ENCODE data around the gene TAF11L11.
"Not testable (repeated sequence)": the region's sequence is repeated elsewhere in the genome, so short reads cannot be mapped to it uniquely, and the experiment has no call there.

Gene TAF11L11

GRCh38 chr5:17597728-17598127, 6.3 kb upstream of the TAF11L11 start, which contains the start of gene TAF11L10:
Gene TAF11L10 (minus strand): TSS chr5:17597828.
- WGBS (ENCODE audit: extremely low coverage, insufficient coverage, insufficient read length), result no CpG with 5 or more reads among the region's 15 CpGs
- not testable (repeated sequence) for H3K79me1 ChIP-seq (ENCODE audit: low read length); H3K27ac ChIP-seq (ENCODE audit: low read depth, low read length); H2BK120ac ChIP-seq (ENCODE audit: insufficient read depth, low read length, poor library complexity); H3K9me3 ChIP-seq (ENCODE audit: insufficient read depth, low read depth, low read length); H3K23ac ChIP-seq (ENCODE audit: low read length); H3K9ac ChIP-seq (ENCODE audit: low read length); H3K4me3 ChIP-seq (ENCODE audit: low read depth, low read length); H3K4ac ChIP-seq (ENCODE audit: low read depth, low read length); H3K14ac ChIP-seq (ENCODE audit: low read length); H4K91ac ChIP-seq (ENCODE audit: low read depth, low read length); H3K36me3 ChIP-seq (ENCODE audit: control insufficient read depth in 1 of 2, insufficient read depth in 2 of 2, low read length in 2 of 2); H2BK12ac ChIP-seq (ENCODE audit: low read length); H3K79me2 ChIP-seq (ENCODE audit: control insufficient read depth, insufficient read depth, low read length, poor library complexity); H2AFZ ChIP-seq (ENCODE audit: insufficient read depth, low read length, poor library complexity); H2BK5ac ChIP-seq (ENCODE audit: low read depth, low read length, poor library complexity); DNase-seq; H3K27me3 ChIP-seq (ENCODE audit: insufficient read depth, low read length); H4K12ac ChIP-seq (ENCODE audit: low read depth, low read length); H3K4me1 ChIP-seq (ENCODE audit: control insufficient read depth in 1 of 2, insufficient read depth in 2 of 2, low read length in 2 of 2); H3K4me2 ChIP-seq (ENCODE audit: low read length); H4K8ac ChIP-seq (ENCODE audit: low read depth, low read length); H2AK5ac ChIP-seq (ENCODE audit: low read length); H3K18ac ChIP-seq (ENCODE audit: low read length)

- H3K4me3 ChIP-seq (ENCODE audit: low read depth, low read length), result no peak overlapping the region
- no peak overlapping the region for H3K14ac ChIP-seq (ENCODE audit: low read length)
- no peak overlapping the region for H3K27ac ChIP-seq (ENCODE audit: low read depth, low read length)
- no peaks in the 10 kb centered on the region for H3K79me2 ChIP-seq (ENCODE audit: control insufficient read depth, insufficient read depth, low read length, poor library complexity)
- H3K9ac ChIP-seq (ENCODE audit: low read length), result no peak overlapping the region
- no peak overlapping the region for H3K4ac ChIP-seq (ENCODE audit: low read depth, low read length)
- no peaks in the 10 kb centered on the region for H3K79me1 ChIP-seq (ENCODE audit: low read length)
- no peaks in the 10 kb centered on the region for H3K36me3 ChIP-seq (ENCODE audit: control insufficient read depth in 1 of 2, insufficient read depth in 2 of 2, low read length in 2 of 2)
- H3K18ac ChIP-seq (ENCODE audit: low read length), result no peak overlapping the region
- no peak overlapping the region for H2BK12ac ChIP-seq (ENCODE audit: low read length)
- no peak overlapping the region for H2AK5ac ChIP-seq (ENCODE audit: low read length)
- H3K23ac ChIP-seq (ENCODE audit: low read length), result no peak overlapping the region
- H4K91ac ChIP-seq (ENCODE audit: low read depth, low read length), result no peak overlapping the region
- no peak for DNase-seq
- peaks cover 2% of the 10 kb centered on the region for H3K9me3 ChIP-seq (ENCODE audit: insufficient read depth, low read depth, low read length)
- H4K8ac ChIP-seq (ENCODE audit: low read depth, low read length), result no peak overlapping the region
- no peaks in the 10 kb centered on the region for H3K4me1 ChIP-seq (ENCODE audit: control insufficient read depth in 1 of 2, insufficient read depth in 2 of 2, low read length in 2 of 2)
- WGBS (ENCODE audit: extremely low coverage, insufficient coverage, insufficient read length), result no CpG with 5 or more reads among the region's 14 CpGs
- no peak overlapping the region for H2BK5ac ChIP-seq (ENCODE audit: low read depth, low read length, poor library complexity)
- H2AFZ ChIP-seq (ENCODE audit: insufficient read depth, low read length, poor library complexity), result no peak overlapping the region
- H2BK120ac ChIP-seq (ENCODE audit: insufficient read depth, low read length, poor library complexity), result no peak overlapping the region
- H4K12ac ChIP-seq (ENCODE audit: low read depth, low read length), result no peak overlapping the region
- H3K27me3 ChIP-seq (ENCODE audit: insufficient read depth, low read length), result no peaks in the 10 kb centered on the region
- no peak overlapping the region for H3K4me2 ChIP-seq (ENCODE audit: low read length)
These were observed 968 bp downstream of the TAF11L11 start for GRCh38 chr5:17604951-17605350.

GRCh38 chr5:17607461-17607860, 3.5 kb downstream of the TAF11L11 start:
- WGBS (ENCODE audit: extremely low coverage, insufficient coverage, insufficient read length), result no CpG with 5 or more reads among the region's 4 CpGs

GRCh38 chr5:17610092-17610491, 6.1 kb downstream of the TAF11L11 start, which contains the start of gene TAF11L12:
Gene TAF11L12 (plus strand): TSS chr5:17610392.
- not testable (repeated sequence) for H4K12ac ChIP-seq (ENCODE audit: low read depth, low read length); DNase-seq; H3K14ac ChIP-seq (ENCODE audit: low read length); H3K9ac ChIP-seq (ENCODE audit: low read length); H2AFZ ChIP-seq (ENCODE audit: insufficient read depth, low read length, poor library complexity); H2BK5ac ChIP-seq (ENCODE audit: low read depth, low read length, poor library complexity); H3K36me3 ChIP-seq (ENCODE audit: control insufficient read depth in 1 of 2, insufficient read depth in 2 of 2, low read length in 2 of 2); H4K8ac ChIP-seq (ENCODE audit: low read depth, low read length); H3K4me1 ChIP-seq (ENCODE audit: control insufficient read depth in 1 of 2, insufficient read depth in 2 of 2, low read length in 2 of 2); H3K18ac ChIP-seq (ENCODE audit: low read length); H3K9me3 ChIP-seq (ENCODE audit: insufficient read depth, low read depth, low read length); H3K4me2 ChIP-seq (ENCODE audit: low read length); H3K27me3 ChIP-seq (ENCODE audit: insufficient read depth, low read length); H2BK120ac ChIP-seq (ENCODE audit: insufficient read depth, low read length, poor library complexity); H3K4ac ChIP-seq (ENCODE audit: low read depth, low read length); H3K79me2 ChIP-seq (ENCODE audit: control insufficient read depth, insufficient read depth, low read length, poor library complexity); H4K91ac ChIP-seq (ENCODE audit: low read depth, low read length); H3K23ac ChIP-seq (ENCODE audit: low read length); H3K79me1 ChIP-seq (ENCODE audit: low read length); H3K27ac ChIP-seq (ENCODE audit: low read depth, low read length); H3K4me3 ChIP-seq (ENCODE audit: low read depth, low read length); H2AK5ac ChIP-seq (ENCODE audit: low read length); H2BK12ac ChIP-seq (ENCODE audit: low read length)
- no CpG with 5 or more reads among the region's 2 CpGs for WGBS (ENCODE audit: extremely low coverage, insufficient coverage, insufficient read length)

More at GRCh38 chr5:17607461-17607860, 3.5 kb downstream of the TAF11L11 start:
- H3K4me2 ChIP-seq (ENCODE audit: low read length); H3K4ac ChIP-seq (ENCODE audit: low read depth, low read length); H3K14ac ChIP-seq (ENCODE audit: low read length); H2BK120ac ChIP-seq (ENCODE audit: insufficient read depth, low read length, poor library complexity); H2BK5ac ChIP-seq (ENCODE audit: low read depth, low read length, poor library complexity); H3K18ac ChIP-seq (ENCODE audit: low read length); H3K23ac ChIP-seq (ENCODE audit: low read length); DNase-seq; H2BK12ac ChIP-seq (ENCODE audit: low read length); H3K4me3 ChIP-seq (ENCODE audit: low read depth, low read length); H3K79me2 ChIP-seq (ENCODE audit: control insufficient read depth, insufficient read depth, low read length, poor library complexity); H2AFZ ChIP-seq (ENCODE audit: insufficient read depth, low read length, poor library complexity); H4K12ac ChIP-seq (ENCODE audit: low read depth, low read length); H3K27ac ChIP-seq (ENCODE audit: low read depth, low read length); H4K8ac ChIP-seq (ENCODE audit: low read depth, low read length); H3K9ac ChIP-seq (ENCODE audit: low read length); H3K36me3 ChIP-seq (ENCODE audit: control insufficient read depth in 1 of 2, insufficient read depth in 2 of 2, low read length in 2 of 2); H3K79me1 ChIP-seq (ENCODE audit: low read length); H3K9me3 ChIP-seq (ENCODE audit: insufficient read depth, low read depth, low read length); H3K27me3 ChIP-seq (ENCODE audit: insufficient read depth, low read length); H2AK5ac ChIP-seq (ENCODE audit: low read length); H4K91ac ChIP-seq (ENCODE audit: low read depth, low read length); H3K4me1 ChIP-seq (ENCODE audit: control insufficient read depth in 1 of 2, insufficient read depth in 2 of 2, low read length in 2 of 2): not testable (repeated sequence)

All from trophoblast cell (in vitro differentiated cells and primary cell).